Skeletal muscle tissue (tissue), 4 donors: Measurements from ENCODE around the gene EPHX1. TPM values are rescaled to one million over a fixed set of nuclear protein-coding genes. Genes with fewer than 3 reads are reported as not detected.

Experiments used
- H3K27ac ChIP-seq: one replicate; pipeline ENCODE4 v1.7.0; 2013; ENCODE audit warnings: mild to moderate bottlenecking, low read depth, low read length, inconsistent platforms
- H3K27me3 ChIP-seq, 3 donors: one replicate each; pipeline ENCODE4 v1.7.0; 2013; ENCODE audit warnings: low read length in 3 of 3; ENCODE audit not compliant: control insufficient read depth in 3 of 3, insufficient read depth in 3 of 3
- H3K36me3 ChIP-seq, 3 donors: one replicate each; pipeline ENCODE4 v1.7.0; 2013; ENCODE audit warnings: low read length in 3 of 3; ENCODE audit not compliant: control insufficient read depth in 3 of 3, insufficient read depth in 3 of 3
- H3K4me1 ChIP-seq, 3 donors: one replicate each; pipeline ENCODE4 v1.7.0; 2013; ENCODE audit warnings: low read length in 3 of 3, mild to moderate bottlenecking in 3 of 3; ENCODE audit not compliant: control insufficient read depth in 3 of 3, insufficient read depth in 3 of 3
- H3K4me3 ChIP-seq, 3 donors: one replicate each; pipeline ENCODE4 v1.7.0; 2013; ENCODE audit warnings: low read length in 3 of 3
- H3K9ac ChIP-seq, 3 donors: one replicate each; pipeline ENCODE4 v1.7.0; 2013; ENCODE audit warnings: low read length in 3 of 3, mild to moderate bottlenecking in 3 of 3, moderate library complexity in 2 of 3, low read depth in 1 of 3
- H3K9me3 ChIP-seq, 3 donors: one replicate each; pipeline ENCODE4 v1.7.0; 2013; ENCODE audit warnings: low read length in 3 of 3; ENCODE audit not compliant: control insufficient read depth in 3 of 3
- total RNA-seq: library from RNA; depleted of rRNA; stranded (reverse); fragments of >200 nt; gene quantifications from one replicate; pipeline ENCODE4 v1.2.3, GENCODE V29; 2014
- donor health status: Osteomylitis.

The EPHX1 gene
- total RNA-seq, 1 donor from 2014 or later = 13.0 TPM

DNA sequence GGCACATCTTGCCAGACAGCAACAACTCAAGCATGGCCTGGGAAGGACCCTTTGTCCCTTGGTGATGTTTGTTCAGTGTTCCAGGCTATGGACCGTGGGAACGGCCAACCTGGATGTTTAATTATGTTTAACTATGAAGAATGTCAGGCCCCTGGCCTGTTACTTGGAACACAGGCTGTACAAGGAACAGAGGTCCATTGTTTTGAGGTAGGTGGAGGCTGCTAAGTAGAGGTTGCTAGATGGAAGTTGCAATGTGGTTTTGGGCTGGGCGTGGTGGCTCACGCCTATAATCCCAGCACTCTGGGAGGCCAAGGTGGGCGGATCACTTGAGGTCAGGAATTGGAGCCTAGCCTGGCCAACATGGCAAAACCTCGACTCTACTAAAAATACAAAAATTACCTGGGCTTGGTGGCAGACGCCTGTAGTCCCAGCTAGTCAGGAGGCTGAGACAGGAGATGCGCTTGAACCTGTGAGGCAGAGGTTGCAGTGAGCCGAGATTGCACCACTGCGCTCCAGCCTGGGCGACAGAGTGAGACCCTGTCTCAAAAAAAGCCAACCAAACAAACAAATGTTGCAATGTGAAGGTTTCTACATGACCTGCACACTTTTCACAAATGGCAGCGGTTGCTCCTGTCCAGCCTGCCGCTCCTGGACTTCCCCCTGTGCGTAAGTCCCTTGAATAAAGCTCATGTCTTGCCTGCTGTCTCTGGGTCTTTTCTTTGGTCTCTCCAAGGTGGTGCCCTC is 81.5 kb downstream of the EPHX1 start:
- no peaks in the 10 kb centered on the region for H3K36me3 ChIP-seq
- no peak overlapping the region for H3K4me3 ChIP-seq
- no peak overlapping the region for H3K27ac ChIP-seq
- no peak overlapping the region for H3K9ac ChIP-seq
- H3K9me3 ChIP-seq = no peaks in the 10 kb centered on the region
- no peaks in the 10 kb centered on the region for H3K4me1 ChIP-seq
- peaks cover 0 to 4% (median 3%) of the 10 kb centered on the region in 3 donors for H3K27me3 ChIP-seq

DNA sequence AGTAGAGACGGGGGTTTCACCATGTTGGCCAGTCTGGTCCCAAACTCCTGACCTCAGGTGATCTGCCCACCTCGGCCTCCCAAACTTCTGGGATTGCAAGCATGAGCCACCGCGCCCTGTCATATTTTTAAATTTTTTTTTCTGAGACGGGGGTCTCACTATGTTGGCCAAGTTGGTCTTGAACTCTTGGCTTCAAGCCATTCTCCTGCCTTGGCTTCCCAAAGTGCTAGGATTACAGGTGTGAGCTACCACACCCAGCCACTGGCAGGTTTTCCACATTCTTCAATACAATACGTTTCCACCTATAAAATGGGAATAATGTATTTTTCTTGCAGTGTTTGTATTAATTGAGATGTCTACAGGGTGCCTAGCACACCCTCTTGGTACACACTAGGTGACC is 82.4 kb downstream of the EPHX1 start:
- Histone ChIP-seq H3K27ac (no peak overlapping the region), H3K27me3 (peaks cover 0 to 4% (median 0%) of the 10 kb centered on the region in 3 donors), H3K36me3 (no peaks in the 10 kb centered on the region), H3K4me3 (no peak overlapping the region), H3K9ac (no peak overlapping the region), H3K4me1 (no peaks in the 10 kb centered on the region), H3K9me3 (no peaks in the 10 kb centered on the region)

Other genes with a start within 250 kb of the EPHX1 start
- 38.6 TPM for gene ENAH, start 157.0 kb upstream of the EPHX1 start, total RNA-seq
- gene SRP9, start 32.3 kb upstream of the EPHX1 start, total RNA-seq = 139 TPM
- gene TMEM63A, start 72.3 kb downstream of the EPHX1 start, total RNA-seq = 12.0 TPM
- gene LEFTY1, start 79.0 kb downstream of the EPHX1 start, total RNA-seq = 0.52 TPM
- gene PYCR2, start 114.1 kb downstream of the EPHX1 start, total RNA-seq = 17.7 TPM
- 2.1 TPM for gene LEFTY2, start 131.1 kb downstream of the EPHX1 start, total RNA-seq
- 28.2 TPM for gene SDE2, start 189.2 kb downstream of the EPHX1 start, total RNA-seq